H1 (cell line): ENCODE measurements around the gene SLC28A1. TPM values are rescaled to one million over a fixed set of nuclear protein-coding genes. Genes with fewer than 3 reads are reported as not detected.

Experiments
- CTCF ChIA-PET: fragments of 300-600 bp; sonication (Branson Sonifier 250); formaldehyde crosslinking; loops from one replicate; lab custom pipeline; 2021; ENCODE audit not compliant: partially characterized antibody; lab: Charles Lee
- POLR2A ChIA-PET: fragments of 300-600 bp; sonication (Branson Sonifier 250); formaldehyde crosslinking; loops from one replicate; lab custom pipeline; 2021; ENCODE audit warnings: inconsistent platforms; ENCODE audit not compliant: partially characterized antibody; lab: Charles Lee
- DNase-seq, 2 experiments: peaks; one replicate each; pipeline versions ENCODE4 v3.0.0 to v3.0.0-alpha.2; 2010 to 2022; ENCODE audit warnings: low spot score in 2 of 2, low read depth in 1 of 2, mixed read lengths in 1 of 2
- FAIRE-seq: peaks from 2 replicates; lab custom pipeline; 2011; peaks lifted over from hg19 to GRCh38; lab: Jason Lieb, UNC
- H2AFZ ChIP-seq: 2 replicates; pipeline ENCODE4 v1.8.1; 2012; ENCODE audit warnings: low read length, inconsistent platforms
- H2AK5ac ChIP-seq: 2 replicates; pipeline ENCODE4 v1.6.1; 2013; ENCODE audit warnings: low read depth, low read length
- H2BK120ac ChIP-seq: replicated peaks from 2 replicates; pipeline ENCODE3; 2013; ENCODE audit warnings: low read depth, low read length, inconsistent platforms
- H2BK12ac ChIP-seq: 2 replicates; pipeline ENCODE4 v1.6.1; 2013; ENCODE audit warnings: low read depth, low read length
- H2BK15ac ChIP-seq: 2 replicates; pipeline ENCODE4 v1.6.1; 2013; ENCODE audit warnings: low read length
- H2BK20ac ChIP-seq: 2 replicates; pipeline ENCODE4 v1.6.1; 2013; ENCODE audit warnings: low read length
- H2BK5ac ChIP-seq: 2 replicates; pipeline ENCODE4 v1.6.1; 2013; ENCODE audit warnings: low read depth, low read length
- H3K14ac ChIP-seq: 2 replicates; pipeline ENCODE4 v1.6.1; 2013; ENCODE audit warnings: inconsistent platforms; ENCODE audit not compliant: insufficient read length
- H3K18ac ChIP-seq: 2 replicates; pipeline ENCODE4 v1.6.1; 2013; ENCODE audit warnings: low read length; ENCODE audit errors: extremely low read depth
- H3K23ac ChIP-seq: 2 replicates; pipeline ENCODE4 v1.6.1; 2013; ENCODE audit warnings: inconsistent platforms; ENCODE audit not compliant: insufficient read length
- H3K23me2 ChIP-seq: 2 replicates; pipeline ENCODE4 v1.6.1; 2013; ENCODE audit warnings: low read depth, low read length
- H3K27ac ChIP-seq: 2 replicates; pipeline ENCODE4 v1.6.1; 2011; ENCODE audit warnings: low read depth, low read length, inconsistent platforms
- H3K27me3 ChIP-seq, 4 experiments: replicated peaks in 1 of 4; 1 replicate in 1 of 4; 2 replicates in 3 of 4; pipeline versions ENCODE4 v1.6.1 to v1.8.1; 2011 to 2013; ENCODE audit warnings: low read length in 3 of 4, mild to moderate bottlenecking in 3 of 4, inconsistent platforms in 2 of 4, mixed read lengths in 2 of 4, moderate library complexity in 1 of 4; ENCODE audit not compliant: control insufficient read depth in 3 of 4, insufficient read depth in 3 of 4; ENCODE audit errors: extremely low read depth in 1 of 4
- H3K36me3 ChIP-seq, 4 experiments: 2 replicates each; pipeline versions ENCODE4 v1.6.1 to v1.8.1; 2011 to 2013; ENCODE audit warnings: mild to moderate bottlenecking in 4 of 4, low read length in 3 of 4, moderate library complexity in 2 of 4, control low read depth in 1 of 4, inconsistent platforms in 1 of 4; ENCODE audit not compliant: insufficient read depth in 4 of 4, control insufficient read depth in 2 of 4
- H3K4ac ChIP-seq: replicated peaks from 2 replicates; pipeline ENCODE3; 2013; ENCODE audit warnings: low read length, low read depth, mixed read lengths, inconsistent platforms; ENCODE audit not compliant: insufficient read length
- H3K4me1 ChIP-seq, 4 experiments: replicated peaks in 1 of 4; 1 replicate in 1 of 4; 2 replicates in 3 of 4; pipeline versions ENCODE4 v1.6.1 to v1.8.1; 2011 to 2013; ENCODE audit warnings: low read length in 3 of 4, inconsistent platforms in 2 of 4, mixed read lengths in 1 of 4; ENCODE audit not compliant: insufficient read depth in 4 of 4, control insufficient read depth in 3 of 4
- H3K4me2 ChIP-seq, 2 experiments: 2 replicates each; pipeline versions ENCODE4 v1.6.1 to v1.8.1; 2011 to 2013; ENCODE audit warnings: low read depth in 2 of 2, low read length in 2 of 2, control low read depth in 1 of 2, inconsistent platforms in 1 of 2, mild to moderate bottlenecking in 1 of 2; ENCODE audit not compliant: insufficient read depth in 1 of 2
- H3K4me3 ChIP-seq, 4 experiments: fragments of 200-600, 300-600 bp in 1 of 4; sonication (generic), shearing (Covaris generic), sonication (Bioruptor Twin) in 1 of 4; 2 replicates each; pipeline versions ENCODE4 v1.5.1 to v1.8.1; 2011 to 2016; ENCODE audit warnings: low read length in 4 of 4, low read depth in 3 of 4, control low read depth in 2 of 4, inconsistent platforms in 2 of 4, mild to moderate bottlenecking in 2 of 4, mixed read lengths in 1 of 4, moderate library complexity in 1 of 4; ENCODE audit not compliant: insufficient read depth in 2 of 4; ENCODE audit errors: extremely low read depth in 1 of 4
- H3K56ac ChIP-seq: replicated peaks from 2 replicates; pipeline ENCODE3; 2013; ENCODE audit warnings: low read depth, mild to moderate bottlenecking, mixed read lengths, low read length, inconsistent platforms; ENCODE audit not compliant: insufficient read length
- H3K79me1 ChIP-seq: 2 replicates; pipeline ENCODE4 v1.6.1; 2013; ENCODE audit warnings: low read depth, low read length, control low read depth
- H3K79me2 ChIP-seq, 2 experiments: 2 replicates each; pipeline versions ENCODE4 v1.6.1 to v1.8.1; 2012 to 2013; ENCODE audit warnings: low read length in 2 of 2, mild to moderate bottlenecking in 2 of 2, inconsistent platforms in 1 of 2; ENCODE audit not compliant: insufficient read depth in 2 of 2, control insufficient read depth in 1 of 2
- H3K9ac ChIP-seq, 4 experiments: replicated peaks in 1 of 4; 1 replicate in 1 of 4; 2 replicates in 3 of 4; pipeline versions ENCODE4 v1.6.1 to v1.8.1; 2011 to 2013; ENCODE audit warnings: low read depth in 3 of 4, low read length in 3 of 4, control low read depth in 2 of 4, mild to moderate bottlenecking in 2 of 4, moderate library complexity in 2 of 4, inconsistent platforms in 1 of 4; ENCODE audit errors: extremely low read depth in 1 of 4
- H3K9me3 ChIP-seq, 2 experiments: 2 replicates each; pipeline versions ENCODE4 v1.6.1 to v1.8.1; 2012 to 2013; ENCODE audit warnings: mild to moderate bottlenecking in 2 of 2, moderate library complexity in 2 of 2, control low read depth in 1 of 2, inconsistent platforms in 1 of 2, low read depth in 1 of 2, low read length in 1 of 2, mixed read lengths in 1 of 2; ENCODE audit not compliant: insufficient read depth in 2 of 2
- H4K20me1 ChIP-seq, 2 experiments: replicated peaks in 1 of 2; 2 replicates each; pipeline versions ENCODE3 to v1.8.1; 2011 to 2013; ENCODE audit warnings: inconsistent platforms in 2 of 2, low read length in 2 of 2, mild to moderate bottlenecking in 1 of 2; ENCODE audit not compliant: insufficient read depth in 2 of 2, control insufficient read depth in 1 of 2
- H4K5ac ChIP-seq: 2 replicates; pipeline ENCODE4 v1.6.1; 2013; ENCODE audit warnings: low read length, low read depth, mixed read lengths, inconsistent platforms; ENCODE audit not compliant: insufficient read length
- H4K8ac ChIP-seq: 2 replicates; pipeline ENCODE4 v1.8.0; 2013; ENCODE audit warnings: mild to moderate bottlenecking, moderate library complexity, low read length, inconsistent platforms; ENCODE audit not compliant: insufficient read depth; ENCODE audit errors: extremely low read depth
- H4K91ac ChIP-seq: replicated peaks from 2 replicates; pipeline ENCODE3; 2013; ENCODE audit warnings: low read length, mixed read lengths, inconsistent platforms; ENCODE audit not compliant: insufficient read length
- CBX5 ChIP-seq: fragments of 300-800, 300-1000 bp; sonication (generic); IDR thresholded peaks from 2 replicates; pipeline ENCODE4 v1.7.1; 2016; ENCODE audit warnings: antibody characterized with exemption, low read length, low read depth
- CBX8 ChIP-seq: fragments of 300-800, 300-1000 bp; sonication (generic); IDR thresholded peaks from 2 replicates; pipeline ENCODE4 v1.7.1; 2016; ENCODE audit warnings: low read depth, low read length, borderline replicate concordance
- HDAC6 ChIP-seq: IDR thresholded peaks from one replicate; pipeline ENCODE4 v1.7.1; 2012; ENCODE audit warnings: low read depth, mild to moderate bottlenecking, inconsistent platforms, low read length, moderate library complexity
- KDM5A ChIP-seq: fragments of 200-600 bp; IDR thresholded peaks from 2 replicates; pipeline ENCODE4 v1.7.1; 2012; ENCODE audit warnings: mild to moderate bottlenecking, low read length, inconsistent platforms, mixed read lengths
- NANOG ChIP-seq: IDR thresholded peaks from 2 replicates; pipeline ENCODE4 v1.6.1; 2011; ENCODE audit warnings: low read length, low read depth, mild to moderate bottlenecking, inconsistent platforms; ENCODE audit not compliant: insufficient read depth, poor library complexity, severe bottlenecking
- RAD21 ChIP-seq, 2 experiments: IDR thresholded peaks in 1 of 2; conservative IDR thresholded peaks in 1 of 2; 2 replicates each; pipeline ENCODE4 v1.6.1; 2011; ENCODE audit warnings: low read depth in 2 of 2, low read length in 2 of 2, improper control_type of control experiment in 1 of 2, inconsistent platforms in 1 of 2, mild to moderate bottlenecking in 1 of 2, moderate library complexity in 1 of 2
- SIRT6 ChIP-seq: IDR thresholded peaks from one replicate; pipeline ENCODE4 v1.7.1; 2012; ENCODE audit warnings: low read length, inconsistent platforms
- SIX5 ChIP-seq: IDR thresholded peaks from 2 replicates; pipeline ENCODE4 v1.6.1; 2011; ENCODE audit warnings: mild to moderate bottlenecking, low read depth, low read length
- TAF1 ChIP-seq: IDR thresholded peaks from 2 replicates; pipeline ENCODE4 v1.6.1; 2011; ENCODE audit warnings: mild to moderate bottlenecking, low read depth, low read length
- WGBS, 2 experiments: shearing (Covaris generic) in 1 of 2; methylation state at CpG; one replicate each; pipeline versions ENCODE4 v1.1.6 to v1.1.7; 2013 to 2015; ENCODE audit warnings: low lambda C conversion rate in 2 of 2, mixed read lengths in 2 of 2, inconsistent platforms in 1 of 2, low coverage in 1 of 2, missing lambda C conversion rate in 1 of 2; ENCODE audit not compliant: insufficient replicate concordance in 2 of 2, insufficient coverage in 1 of 2, insufficient read length in 1 of 2; ENCODE audit errors: extremely low coverage in 1 of 2, missing lambda C conversion rate in 1 of 2; 5-methylcytosine and 5-hydroxymethylcytosine counted together
- polyA plus RNA-seq, 7 experiments: library from polyadenylated mRNA; depleted of rRNA in 3 of 7; stranded (reverse) in 5 of 7; unstranded in 2 of 7; fragments of >200 nt in 5 of 7; fragments of 200-250 nt in 2 of 7; gene quantifications; 1 replicate in 5 of 7; 2 replicates in 1 of 7; 4 replicates in 1 of 7; pipeline versions ENCODE4 v1.2.1 to v1.2.3, GENCODE V29; 2011 to 2013; ENCODE audit warnings: missing spikeins in 2 of 7, mixed read lengths in 2 of 7
- total RNA-seq: library from RNA; stranded (reverse); fragmentation: NEBNext Ultra II Directional; extraction: Animal tissue kit (Norgen Biotek cat#: 25700); gene quantifications from 2 replicates; pipeline ENCODE4 v1.2.1, GENCODE V29; 2021
- TF ChIP-seq, protein P1 (sequence below): IDR thresholded peaks from 2 replicates; pipeline ENCODE4 v1.6.1; 2012; ENCODE audit warnings: inconsistent platforms
- TF ChIP-seq, protein P2 (sequence below), 3 experiments: IDR thresholded peaks; 1 replicate in 2 of 3; 2 replicates in 1 of 3; pipeline versions ENCODE4 v1.5.1 to v1.6.1; 2011; ENCODE audit warnings: low read length in 3 of 3, mild to moderate bottlenecking in 3 of 3, inconsistent platforms in 2 of 3, low read depth in 1 of 3, moderate library complexity in 1 of 3; ENCODE audit not compliant: insufficient read depth in 1 of 3; ENCODE audit errors: control extremely low read depth in 1 of 3

The SLC28A1 gene
- total and polyA plus RNA-seq, 2 of the 8 experiments (the other 6 are each of a cell fraction or from before 2014, with no cell fraction given): 0.09 TPM; not detected in 1

DNA sequence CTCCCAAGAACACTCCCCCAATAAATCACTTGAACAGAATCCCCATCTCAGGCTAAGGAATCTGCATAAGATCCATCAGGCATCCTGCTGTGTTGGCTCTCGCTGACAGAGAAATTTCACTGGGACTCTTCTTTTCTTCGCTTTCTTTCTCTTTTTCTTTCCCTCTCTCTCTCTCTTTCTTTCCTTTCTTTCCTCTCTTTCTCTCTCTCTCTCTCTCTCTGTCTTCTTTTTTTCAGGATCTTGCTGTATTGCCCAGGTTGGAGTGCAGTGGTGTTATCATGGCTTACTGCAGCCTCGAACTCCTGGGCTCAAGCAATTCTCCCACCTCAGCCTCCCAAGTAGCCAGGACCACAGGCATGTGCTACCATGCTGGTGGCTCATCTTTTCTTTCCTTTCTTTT lies 4.5 kb upstream of the SLC28A1 start:
- Histone ChIP-seq H3K9me3 (no peaks in the 10 kb centered on the region), H3K14ac (no peak overlapping the region), H3K27me3 (no peaks in the 10 kb centered on the region), H2BK120ac (no peak overlapping the region), H4K20me1 (no peaks in the 10 kb centered on the region), H4K91ac (no peak overlapping the region), H3K79me2 (no peaks in the 10 kb centered on the region), H3K4me3 (no peak overlapping the region), H2BK20ac (no peak overlapping the region), H3K23me2 (no peaks in the 10 kb centered on the region), H3K9ac (no peak overlapping the region), H3K79me1 (no peaks in the 10 kb centered on the region), H3K4me2 (no peak overlapping the region), H3K23ac (no peak overlapping the region), H4K8ac (no peak overlapping the region), H2BK5ac (no peak overlapping the region), H3K36me3 (no peaks in the 10 kb centered on the region), H3K4me1 (peaks cover 0 to 4% (median 0%) of the 10 kb centered on the region in 4 experiments; a peak in 1 of 7 replicates), H2BK12ac (no peak overlapping the region), H3K27ac (no peak overlapping the region), H2AK5ac (no peak overlapping the region), H4K5ac (no peak overlapping the region), H3K56ac (no peak overlapping the region), H2AFZ (no peak overlapping the region), H2BK15ac (no peak overlapping the region), H3K18ac (no peak overlapping the region), H3K4ac (no peak overlapping the region)
- WGBS, 2 experiments: 90% methylated on average over 3 of the region's 3 CpGs; no CpG with 5 or more reads in 1 of the 2 experiments
- FAIRE-seq (no peak), DNase-seq (no peak)
- CTCF ChIA-PET: interaction anchor here (0.7 to 4.6 kb wide), 5 partner anchors 13 to 221 kb away, joined by 3 to 74 read pairs (median 4); no protein-coding TSS in a partner anchor
- POLR2A ChIA-PET: interaction anchor here (1.3 kb wide), 1 partner anchor 8 kb away, joined by 3 read pairs; no protein-coding TSS in a partner anchor
- TF ChIP-seq KDM5A (no peak), CBX5 (no peak), SIRT6 (no peak), SIX5 (no peak), TAF1 (no peak), RAD21 (IDR thresholded peaks at IDR 0.05 in 1 of 2, conservative IDR thresholded peaks at IDR 0.05 in 1 of 2; ENCODE audit: low read depth in 2 of 2, low read length in 2 of 2) (no peak), CBX8 (no peak), NANOG (no peak), HDAC6 (no peak)
- TF ChIP-seq, protein P1, sequence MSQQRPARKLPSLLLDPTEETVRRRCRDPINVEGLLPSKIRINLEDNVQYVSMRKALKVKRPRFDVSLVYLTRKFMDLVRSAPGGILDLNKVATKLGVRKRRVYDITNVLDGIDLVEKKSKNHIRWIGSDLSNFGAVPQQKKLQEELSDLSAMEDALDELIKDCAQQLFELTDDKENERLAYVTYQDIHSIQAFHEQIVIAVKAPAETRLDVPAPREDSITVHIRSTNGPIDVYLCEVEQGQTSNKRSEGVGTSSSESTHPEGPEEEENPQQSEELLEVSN: no peak
- TF ChIP-seq, protein P2, sequence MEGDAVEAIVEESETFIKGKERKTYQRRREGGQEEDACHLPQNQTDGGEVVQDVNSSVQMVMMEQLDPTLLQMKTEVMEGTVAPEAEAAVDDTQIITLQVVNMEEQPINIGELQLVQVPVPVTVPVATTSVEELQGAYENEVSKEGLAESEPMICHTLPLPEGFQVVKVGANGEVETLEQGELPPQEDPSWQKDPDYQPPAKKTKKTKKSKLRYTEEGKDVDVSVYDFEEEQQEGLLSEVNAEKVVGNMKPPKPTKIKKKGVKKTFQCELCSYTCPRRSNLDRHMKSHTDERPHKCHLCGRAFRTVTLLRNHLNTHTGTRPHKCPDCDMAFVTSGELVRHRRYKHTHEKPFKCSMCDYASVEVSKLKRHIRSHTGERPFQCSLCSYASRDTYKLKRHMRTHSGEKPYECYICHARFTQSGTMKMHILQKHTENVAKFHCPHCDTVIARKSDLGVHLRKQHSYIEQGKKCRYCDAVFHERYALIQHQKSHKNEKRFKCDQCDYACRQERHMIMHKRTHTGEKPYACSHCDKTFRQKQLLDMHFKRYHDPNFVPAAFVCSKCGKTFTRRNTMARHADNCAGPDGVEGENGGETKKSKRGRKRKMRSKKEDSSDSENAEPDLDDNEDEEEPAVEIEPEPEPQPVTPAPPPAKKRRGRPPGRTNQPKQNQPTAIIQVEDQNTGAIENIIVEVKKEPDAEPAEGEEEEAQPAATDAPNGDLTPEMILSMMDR (IDR thresholded peaks at IDR 0.05; ENCODE audit: control extremely low read depth in 1 of 3, insufficient read depth in 1 of 3, low read depth in 1 of 3, low read length in 3 of 3): no peak
